HL-60 (cell line): ENCODE measurements around the gene BTBD16.

Experiments used
- DNase-seq, 2 experiments: peaks; one replicate each; pipeline ENCODE4 v3.0.0-alpha.2; 2010 to 2020; ENCODE audit warnings: low read depth in 1 of 2, low spot score in 1 of 2
- H3K27ac ChIP-seq: fragments of 250-450 bp; sonication (Bioruptor Pico); replicated peaks from 2 replicates; pipeline ENCODE4 v1.5.1; 2020; ENCODE audit warnings: mild to moderate bottlenecking, moderate library complexity
- H3K27me3 ChIP-seq: fragments of 250-450 bp; sonication (Bioruptor Pico); 2 replicates; pipeline ENCODE4 v1.5.1; 2021; ENCODE audit warnings: mild to moderate bottlenecking, moderate library complexity; ENCODE audit not compliant: insufficient read depth, poor library complexity, severe bottlenecking
- H3K4me3 ChIP-seq: replicated peaks from 2 replicates; pipeline ENCODE4 v1.5.1; 2011; ENCODE audit warnings: mild to moderate bottlenecking, control low read depth, low read length; ENCODE audit not compliant: insufficient read depth
- GABPA ChIP-seq: IDR thresholded peaks from 2 replicates; pipeline ENCODE4 v1.6.1; 2012; ENCODE audit warnings: low read depth
- POLR2AphosphoS5 ChIP-seq: IDR thresholded peaks from 2 replicates; pipeline ENCODE4 v1.6.1; 2012; ENCODE audit warnings: low read depth
- SPI1 ChIP-seq: IDR thresholded peaks from 2 replicates; pipeline ENCODE4 v1.6.1; 2012; ENCODE audit warnings: low read depth, mild to moderate bottlenecking, borderline replicate concordance
- TF ChIP-seq, protein P1 (sequence below): IDR thresholded peaks from one replicate; pipeline ENCODE4 v1.5.1; 2011; ENCODE audit warnings: low read length, control low read depth, inconsistent platforms; ENCODE audit not compliant: insufficient read depth
- TF ChIP-seq, protein P2 (sequence below): IDR thresholded peaks from 2 replicates; pipeline ENCODE4 v1.6.1; 2012; ENCODE audit warnings: low read depth; ENCODE audit not compliant: insufficient replicate concordance

BTBD16 gene

DNA sequence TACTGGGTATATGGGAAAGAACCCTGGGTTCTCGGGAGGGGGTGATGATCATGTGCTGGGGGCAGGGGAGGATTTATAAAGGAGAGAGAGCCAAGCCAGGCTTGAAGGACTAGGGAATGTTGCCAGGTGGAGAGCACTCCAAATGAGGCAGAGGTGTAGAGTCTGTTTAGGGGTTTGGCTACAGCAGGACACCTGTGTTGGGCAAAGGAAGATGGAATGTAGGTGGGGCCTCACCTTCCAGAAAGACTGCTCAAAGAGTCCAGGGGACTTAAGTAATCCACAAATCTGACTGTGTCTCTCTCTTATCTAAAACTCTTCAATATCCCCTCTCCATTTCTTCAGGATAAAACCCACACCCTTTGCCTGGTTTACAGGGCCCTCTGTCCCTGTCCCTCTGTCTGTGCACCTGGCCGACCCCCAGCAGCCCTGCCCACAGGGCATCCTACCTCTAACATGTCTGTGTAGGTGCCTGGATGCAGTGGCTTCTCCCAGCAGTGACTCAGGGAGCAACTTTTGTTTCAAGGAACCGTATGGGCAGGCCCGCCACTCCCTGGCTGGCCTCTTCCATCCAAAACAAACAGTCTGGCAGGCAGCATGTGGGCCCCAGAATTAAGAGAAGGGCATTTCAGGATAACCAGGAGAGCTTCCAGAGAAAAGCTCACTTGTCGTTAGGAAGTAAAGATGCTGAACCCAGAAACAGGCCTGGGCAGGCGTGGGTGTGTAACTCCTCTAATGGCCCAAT is 92.8 kb downstream of the BTBD16 start:
- no peaks in the 10 kb centered on the region for H3K27me3 ChIP-seq
- DNase-seq, result no peak
- H3K4me3 ChIP-seq, result no peak overlapping the region
- H3K27ac ChIP-seq, result no peak overlapping the region
- TF ChIP-seq, protein P1, sequence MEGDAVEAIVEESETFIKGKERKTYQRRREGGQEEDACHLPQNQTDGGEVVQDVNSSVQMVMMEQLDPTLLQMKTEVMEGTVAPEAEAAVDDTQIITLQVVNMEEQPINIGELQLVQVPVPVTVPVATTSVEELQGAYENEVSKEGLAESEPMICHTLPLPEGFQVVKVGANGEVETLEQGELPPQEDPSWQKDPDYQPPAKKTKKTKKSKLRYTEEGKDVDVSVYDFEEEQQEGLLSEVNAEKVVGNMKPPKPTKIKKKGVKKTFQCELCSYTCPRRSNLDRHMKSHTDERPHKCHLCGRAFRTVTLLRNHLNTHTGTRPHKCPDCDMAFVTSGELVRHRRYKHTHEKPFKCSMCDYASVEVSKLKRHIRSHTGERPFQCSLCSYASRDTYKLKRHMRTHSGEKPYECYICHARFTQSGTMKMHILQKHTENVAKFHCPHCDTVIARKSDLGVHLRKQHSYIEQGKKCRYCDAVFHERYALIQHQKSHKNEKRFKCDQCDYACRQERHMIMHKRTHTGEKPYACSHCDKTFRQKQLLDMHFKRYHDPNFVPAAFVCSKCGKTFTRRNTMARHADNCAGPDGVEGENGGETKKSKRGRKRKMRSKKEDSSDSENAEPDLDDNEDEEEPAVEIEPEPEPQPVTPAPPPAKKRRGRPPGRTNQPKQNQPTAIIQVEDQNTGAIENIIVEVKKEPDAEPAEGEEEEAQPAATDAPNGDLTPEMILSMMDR, result no peak
- TF ChIP-seq, protein P2, sequence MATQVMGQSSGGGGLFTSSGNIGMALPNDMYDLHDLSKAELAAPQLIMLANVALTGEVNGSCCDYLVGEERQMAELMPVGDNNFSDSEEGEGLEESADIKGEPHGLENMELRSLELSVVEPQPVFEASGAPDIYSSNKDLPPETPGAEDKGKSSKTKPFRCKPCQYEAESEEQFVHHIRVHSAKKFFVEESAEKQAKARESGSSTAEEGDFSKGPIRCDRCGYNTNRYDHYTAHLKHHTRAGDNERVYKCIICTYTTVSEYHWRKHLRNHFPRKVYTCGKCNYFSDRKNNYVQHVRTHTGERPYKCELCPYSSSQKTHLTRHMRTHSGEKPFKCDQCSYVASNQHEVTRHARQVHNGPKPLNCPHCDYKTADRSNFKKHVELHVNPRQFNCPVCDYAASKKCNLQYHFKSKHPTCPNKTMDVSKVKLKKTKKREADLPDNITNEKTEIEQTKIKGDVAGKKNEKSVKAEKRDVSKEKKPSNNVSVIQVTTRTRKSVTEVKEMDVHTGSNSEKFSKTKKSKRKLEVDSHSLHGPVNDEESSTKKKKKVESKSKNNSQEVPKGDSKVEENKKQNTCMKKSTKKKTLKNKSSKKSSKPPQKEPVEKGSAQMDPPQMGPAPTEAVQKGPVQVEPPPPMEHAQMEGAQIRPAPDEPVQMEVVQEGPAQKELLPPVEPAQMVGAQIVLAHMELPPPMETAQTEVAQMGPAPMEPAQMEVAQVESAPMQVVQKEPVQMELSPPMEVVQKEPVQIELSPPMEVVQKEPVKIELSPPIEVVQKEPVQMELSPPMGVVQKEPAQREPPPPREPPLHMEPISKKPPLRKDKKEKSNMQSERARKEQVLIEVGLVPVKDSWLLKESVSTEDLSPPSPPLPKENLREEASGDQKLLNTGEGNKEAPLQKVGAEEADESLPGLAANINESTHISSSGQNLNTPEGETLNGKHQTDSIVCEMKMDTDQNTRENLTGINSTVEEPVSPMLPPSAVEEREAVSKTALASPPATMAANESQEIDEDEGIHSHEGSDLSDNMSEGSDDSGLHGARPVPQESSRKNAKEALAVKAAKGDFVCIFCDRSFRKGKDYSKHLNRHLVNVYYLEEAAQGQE, result no peak
- TF ChIP-seq SPI1 (no peak), GABPA (no peak), POLR2AphosphoS5 (no peak)

DNA sequence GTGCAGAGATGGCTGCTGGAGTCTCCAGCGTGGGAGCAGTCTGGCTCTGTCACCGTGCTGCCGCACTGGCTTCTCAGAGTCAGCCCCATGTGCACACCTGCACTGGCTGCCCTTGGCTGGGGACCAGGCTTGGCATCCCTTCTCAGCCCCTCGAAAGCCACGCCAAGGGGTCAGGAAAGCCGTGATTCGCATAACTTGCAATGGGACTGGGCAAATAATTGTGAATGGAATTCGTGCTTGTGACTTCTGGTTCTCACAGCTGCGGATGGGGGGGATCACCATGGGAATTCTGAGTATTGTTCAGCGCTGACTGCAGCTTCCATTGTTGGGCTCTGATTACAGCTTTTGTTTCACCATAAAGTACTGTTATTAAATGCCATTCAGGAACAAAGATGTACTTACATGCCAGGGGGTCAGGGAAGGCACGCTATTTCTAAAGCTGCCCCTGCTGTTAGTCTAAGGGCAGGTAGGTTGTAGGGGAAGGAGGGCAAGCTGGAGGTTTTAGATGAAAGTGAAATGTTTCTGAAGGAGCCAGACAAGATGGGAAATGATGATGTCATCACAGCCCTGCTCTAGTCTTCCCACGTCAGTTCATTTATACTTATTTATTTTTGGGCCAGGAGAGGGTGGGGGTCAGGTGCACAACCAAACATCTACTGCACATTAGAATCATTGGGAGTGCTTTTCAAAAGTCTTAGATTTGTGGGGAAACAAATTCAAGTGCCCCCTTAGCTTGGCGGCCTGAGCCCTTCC is 97.6 kb downstream of the BTBD16 start:
- no peak overlapping the region for H3K4me3 ChIP-seq
- H3K27me3 ChIP-seq, result peaks cover 3% of the 10 kb centered on the region
- no peak overlapping the region for H3K27ac ChIP-seq
- TF ChIP-seq POLR2AphosphoS5, result no peak
- TF ChIP-seq, protein P2, result no peak
- TF ChIP-seq GABPA, result no peak
- TF ChIP-seq, protein P1, result no peak
- no peak for TF ChIP-seq SPI1
- DNase-seq, result no peak

DNA sequence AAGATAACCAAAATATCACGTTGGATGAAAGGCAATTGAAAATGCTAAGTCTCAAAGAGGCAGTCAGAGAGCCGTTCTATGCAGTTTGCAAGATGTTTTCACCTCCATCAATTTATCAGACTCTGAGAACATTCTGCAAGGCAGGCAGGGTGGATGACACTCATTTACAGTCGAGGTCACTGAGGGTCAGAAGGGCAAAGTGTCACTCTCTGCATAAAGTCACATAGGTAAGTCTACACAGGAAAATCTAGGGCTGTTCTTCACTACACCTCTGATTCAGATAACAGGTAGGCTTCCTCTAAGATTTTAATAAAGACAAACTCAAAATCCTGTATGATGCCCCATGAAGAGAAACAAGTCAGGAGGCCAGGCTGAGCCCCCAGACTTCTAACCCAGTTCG is 102.0 kb downstream of the BTBD16 start:
- Histone ChIP-seq H3K27ac (no peak overlapping the region), H3K4me3 (no peak overlapping the region)

More for the DNA sequence above, 102.0 kb downstream of the BTBD16 start:
- DNase-seq, result no peak
- TF ChIP-seq POLR2AphosphoS5 (no peak), SPI1 (no peak)
- TF ChIP-seq, protein P1, result no peak
- peaks cover 3% of the 10 kb centered on the region for H3K27me3 ChIP-seq
